Measurements from ENCODE around the gene SYTL3.
"Not testable (repeated sequence)": the region's sequence is repeated elsewhere in the genome, so short reads cannot be mapped to it uniquely, and the experiment has no call there.

The SYTL3 gene

DNA sequence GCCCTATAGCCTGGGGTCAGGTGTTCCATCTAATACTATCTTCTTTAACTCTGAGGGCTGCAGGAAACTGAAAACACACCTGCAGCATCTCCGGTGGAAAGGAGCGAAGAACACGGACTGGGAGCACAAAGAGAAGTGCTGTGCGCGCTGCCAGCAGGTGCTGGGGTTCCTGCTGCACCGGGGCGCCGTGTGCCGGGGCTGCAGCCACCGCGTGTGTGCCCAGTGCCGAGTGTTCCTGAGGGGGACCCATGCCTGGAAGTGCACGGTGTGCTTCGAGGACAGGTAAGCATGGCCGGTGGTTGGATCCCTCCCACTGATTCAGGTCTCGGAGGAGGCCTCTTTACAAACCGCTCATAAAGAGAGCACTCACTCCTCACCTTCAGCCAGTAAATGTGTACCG lies 15.5 kb downstream of the SYTL3 start:
- no peak for DNase-seq (ENCODE audit: low read depth)

DNA sequence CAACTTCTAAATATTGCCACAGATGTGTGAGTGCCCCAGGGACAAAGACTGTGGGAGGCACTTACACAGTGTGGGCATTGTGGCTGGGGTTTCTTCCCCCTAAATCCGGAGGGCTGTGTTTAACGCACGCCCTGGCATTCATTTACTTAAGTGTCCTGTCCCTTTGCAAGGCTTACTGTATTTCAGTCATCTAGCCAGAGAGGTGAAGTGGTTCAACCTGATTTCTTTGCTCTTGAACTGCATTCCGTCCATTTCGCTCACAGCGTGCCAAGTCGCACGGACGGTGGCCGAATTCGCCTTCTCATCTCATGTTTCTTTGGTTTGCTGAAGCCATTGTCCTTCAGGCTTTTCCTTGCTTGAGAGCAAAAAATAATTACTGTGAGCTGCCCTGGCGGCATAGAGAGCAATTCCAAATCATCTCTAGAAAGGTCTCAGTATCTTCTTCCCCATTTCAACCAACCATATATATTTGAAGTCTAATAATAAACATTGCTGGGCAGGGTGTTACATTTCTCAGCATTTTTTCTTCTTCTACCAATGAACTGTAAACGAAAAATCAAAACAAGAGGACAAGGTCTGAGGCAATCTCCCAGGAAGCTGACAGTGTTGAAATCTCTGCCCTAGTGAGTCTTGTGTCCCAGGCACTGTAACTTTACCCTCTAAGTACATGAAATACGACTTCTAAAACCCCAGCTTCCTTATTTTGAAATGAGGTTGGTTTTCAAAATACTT lies 16.9 kb downstream of the SYTL3 start:
- DNase-seq (ENCODE audit: low read depth), result peak; percentile 37

DNA sequence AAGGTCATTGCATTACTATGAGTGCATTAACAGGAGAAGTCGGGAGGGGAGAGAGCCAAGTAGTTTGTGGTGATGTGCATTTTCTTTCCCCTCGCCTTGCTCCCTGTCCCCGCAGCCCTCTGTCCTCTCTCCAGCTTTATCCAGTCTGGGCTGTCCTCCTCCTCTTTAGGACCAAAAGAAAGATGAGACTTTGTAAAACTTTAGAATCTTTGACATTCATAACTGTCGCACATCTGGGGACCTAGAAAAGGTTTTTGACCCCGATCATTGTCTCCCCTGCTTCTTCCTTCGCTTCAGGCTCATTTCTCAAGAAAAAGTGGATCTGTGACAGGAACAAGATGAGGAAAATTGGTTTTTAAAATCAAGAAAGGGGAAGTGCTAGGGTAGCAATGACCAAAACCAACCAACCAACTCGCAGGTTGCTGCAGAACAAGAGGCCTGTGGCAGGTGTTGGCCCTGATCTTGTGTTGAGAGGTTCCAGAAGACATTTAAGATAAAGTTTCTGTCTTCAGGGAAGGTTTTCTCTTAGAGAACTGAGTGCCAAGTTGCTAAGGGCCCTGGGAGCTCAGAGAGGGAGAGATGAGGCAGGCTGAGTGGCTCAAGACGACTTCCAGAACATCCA lies 17.6 kb downstream of the SYTL3 start:
- DNase-seq (ENCODE audit: low read depth), result no peak

DNA sequence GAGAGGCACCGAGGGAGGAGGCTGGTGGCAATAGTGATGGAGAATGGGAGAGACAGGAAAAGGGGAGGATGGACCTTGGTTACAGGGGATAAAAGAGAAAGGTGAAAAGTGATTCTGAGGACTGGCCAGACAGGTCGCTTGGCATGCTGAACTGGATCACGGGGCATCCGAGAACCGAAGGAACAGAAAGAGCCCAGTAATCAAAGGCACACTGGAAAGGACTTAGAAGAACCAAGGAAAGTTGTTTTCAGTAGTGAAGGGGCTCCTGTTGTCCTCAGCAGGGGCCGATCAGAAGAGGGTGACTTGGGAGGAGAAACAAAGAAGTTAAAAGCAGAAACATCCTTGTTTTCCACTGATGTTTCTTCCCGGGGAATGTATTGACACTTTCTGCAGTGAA lies 18.9 kb downstream of the SYTL3 start:
- DNase-seq (ENCODE audit: low read depth), result no peak

DNA sequence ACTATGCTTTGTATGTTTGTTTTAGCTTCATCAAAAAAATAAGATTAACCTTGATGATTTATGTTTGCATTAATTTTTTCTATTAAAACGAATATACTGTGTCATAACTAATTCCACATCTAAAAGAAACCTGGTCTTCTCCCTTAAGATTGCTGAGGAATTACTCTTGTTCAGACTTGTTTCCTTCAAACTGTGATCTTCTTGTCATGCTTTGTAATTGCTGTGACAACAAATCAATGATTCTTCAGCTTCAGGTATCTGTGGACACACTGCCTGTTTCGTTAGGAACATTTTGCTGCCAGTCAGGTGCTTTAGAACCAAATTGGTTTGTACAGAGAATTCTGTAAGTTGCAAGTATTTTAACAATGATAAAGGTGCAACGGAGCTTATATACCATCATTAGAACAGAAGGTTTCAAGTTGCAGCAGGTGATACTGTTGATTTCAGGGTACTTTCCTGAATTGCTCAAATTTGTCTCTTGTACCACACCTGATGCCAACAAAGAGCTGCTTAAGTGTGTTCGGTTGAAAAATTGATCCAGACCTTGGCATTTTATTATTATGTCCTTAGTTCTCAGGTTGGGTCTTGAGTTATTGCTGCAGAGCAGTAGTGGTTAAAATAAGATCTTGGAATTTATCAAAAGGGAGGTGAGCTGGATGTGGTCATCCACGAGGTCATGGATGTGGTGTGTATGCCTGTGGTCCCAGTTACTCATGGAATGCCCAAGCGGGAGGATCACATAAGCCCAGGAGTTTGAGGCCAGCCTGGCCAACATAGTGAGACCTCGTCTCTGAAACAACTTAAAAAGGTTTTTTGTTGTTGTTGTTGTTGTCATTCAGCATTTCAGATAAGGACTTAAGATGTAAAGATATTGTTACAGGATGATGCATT lies 19.5 kb downstream of the SYTL3 start:
- DNase-seq (ENCODE audit: low read depth), result no peak

DNA sequence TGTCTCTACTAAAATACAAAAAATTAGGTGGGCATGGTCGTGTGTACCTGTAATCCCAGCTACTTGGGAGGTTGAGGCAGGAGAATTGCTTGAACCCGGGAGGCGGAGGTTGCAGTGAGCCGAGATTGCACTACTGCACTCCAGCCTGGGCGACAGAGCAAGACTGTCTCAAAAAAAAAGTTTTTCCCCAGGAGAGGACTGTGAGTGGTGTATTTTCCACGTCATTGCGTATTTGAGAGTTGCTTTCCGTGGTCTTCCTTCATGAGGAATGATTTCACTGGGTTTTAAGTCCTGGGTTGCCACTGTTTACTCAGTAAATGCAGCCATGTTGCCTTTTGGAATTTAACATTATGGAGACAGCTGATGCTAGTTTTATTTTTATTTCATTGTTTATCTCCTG lies 22.3 kb downstream of the SYTL3 start:
- not testable (repeated sequence) for DNase-seq (ENCODE audit: low read depth)

DNA sequence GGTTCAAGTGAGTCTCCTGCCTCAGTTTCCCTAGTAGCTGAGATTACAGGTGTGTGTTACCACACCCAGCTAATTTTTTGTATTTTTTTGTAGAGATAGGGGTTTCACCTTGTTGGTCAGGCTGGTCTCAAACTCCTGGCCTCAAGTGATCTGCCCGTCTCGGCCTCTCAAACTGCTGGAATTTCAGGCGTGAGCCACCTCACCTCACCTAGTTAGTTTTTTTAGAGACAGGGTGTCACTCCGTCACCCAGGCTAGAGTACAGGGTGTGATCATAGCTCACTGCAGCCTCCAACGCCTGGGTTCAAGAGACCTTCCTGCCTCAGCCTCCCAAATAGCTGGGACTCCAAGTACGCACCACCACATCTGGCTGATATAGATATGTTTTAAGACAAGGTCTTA lies 22.9 kb downstream of the SYTL3 start:
- no peak for DNase-seq (ENCODE audit: low read depth)

DNA sequence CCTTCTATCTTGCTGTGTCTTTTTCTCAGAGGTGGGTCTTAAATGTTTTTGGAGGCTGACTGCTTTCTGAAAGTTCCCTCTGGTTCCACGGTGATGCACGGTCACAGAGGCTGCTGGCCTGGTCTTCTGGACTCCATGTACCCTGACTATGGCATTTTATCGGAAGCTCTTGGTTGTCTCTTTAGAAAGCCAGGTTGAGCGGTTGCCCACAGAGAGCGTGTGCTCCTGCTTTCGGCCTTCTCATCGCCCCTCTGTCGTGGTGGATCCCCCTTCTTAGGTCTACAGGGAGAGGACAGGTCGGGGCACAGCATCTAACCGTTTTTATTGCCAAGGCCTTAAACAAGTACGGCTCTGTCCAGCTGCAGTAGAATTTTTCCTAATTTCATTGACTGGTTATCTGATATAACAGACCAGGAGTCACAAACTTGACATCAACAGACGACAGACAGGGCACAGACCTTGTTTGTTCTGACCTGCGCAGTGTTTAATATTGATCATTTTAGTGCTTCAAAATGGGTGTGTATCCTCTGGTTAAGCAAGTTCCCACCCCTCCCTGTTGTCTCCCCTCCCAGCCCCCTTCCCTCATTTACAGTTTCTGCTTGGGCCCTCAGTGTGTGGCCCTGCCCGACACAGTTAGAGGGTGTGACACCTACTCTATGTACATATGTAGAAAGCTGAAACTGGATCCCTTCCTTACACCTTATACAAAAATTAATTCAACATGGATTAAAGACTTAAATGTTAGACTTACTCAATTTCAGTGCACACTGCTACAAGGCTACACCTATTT lies 24.7 kb downstream of the SYTL3 start:
- DNase-seq (ENCODE audit: low read depth), result no peak

DNA sequence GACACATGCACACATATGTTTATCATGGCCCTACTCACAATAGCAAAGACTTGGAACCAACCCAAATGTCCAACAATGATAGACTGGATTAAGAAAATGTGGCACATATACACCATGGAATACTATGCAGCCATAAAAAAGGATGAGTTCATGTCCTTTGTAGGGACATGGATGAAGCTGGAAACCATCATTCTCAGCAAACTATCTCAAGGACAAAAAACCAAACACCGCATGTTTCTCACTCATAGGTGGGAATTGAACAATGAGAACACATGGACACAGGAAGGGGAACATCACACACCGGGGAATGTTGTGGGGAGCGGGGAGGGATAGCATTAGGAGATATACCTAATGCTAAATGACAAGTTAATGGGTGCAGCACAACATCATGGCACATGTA lies 27.2 kb downstream of the SYTL3 start:
- DNase-seq (ENCODE audit: low read depth), result not testable (repeated sequence)

DNA sequence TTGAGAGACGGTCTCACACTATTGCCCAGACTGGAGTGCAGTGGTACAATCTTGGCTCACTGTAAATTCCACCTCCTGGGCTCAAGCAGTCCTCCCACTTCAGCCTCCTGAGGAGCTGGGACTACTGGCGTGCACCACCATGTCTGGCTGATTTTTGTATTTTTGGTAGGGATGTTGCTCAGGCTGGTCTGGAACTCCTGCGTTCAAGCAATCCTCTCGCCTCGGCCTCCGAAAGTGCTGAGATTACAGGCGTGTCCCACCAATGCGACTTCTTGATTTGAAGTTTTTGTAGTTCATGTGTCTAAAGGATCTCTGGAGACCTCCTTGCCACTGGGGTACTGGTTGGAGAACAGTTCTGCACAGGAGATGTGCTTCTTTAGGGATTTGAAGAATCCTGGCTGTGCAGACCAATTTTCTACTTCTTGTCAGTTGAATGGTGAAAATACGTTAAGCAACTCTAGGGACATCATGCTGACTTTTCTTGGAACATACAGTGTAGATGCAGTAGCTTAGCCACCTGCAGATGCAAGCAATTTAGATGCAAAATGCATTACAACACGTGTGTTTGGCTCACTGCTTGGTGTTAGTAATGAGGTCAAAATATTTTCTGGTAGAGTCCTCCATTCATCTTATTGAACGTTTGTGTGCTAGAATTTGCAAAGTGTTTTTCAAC lies 28.2 kb downstream of the SYTL3 start:
- DNase-seq (ENCODE audit: low read depth), result no peak

DNA sequence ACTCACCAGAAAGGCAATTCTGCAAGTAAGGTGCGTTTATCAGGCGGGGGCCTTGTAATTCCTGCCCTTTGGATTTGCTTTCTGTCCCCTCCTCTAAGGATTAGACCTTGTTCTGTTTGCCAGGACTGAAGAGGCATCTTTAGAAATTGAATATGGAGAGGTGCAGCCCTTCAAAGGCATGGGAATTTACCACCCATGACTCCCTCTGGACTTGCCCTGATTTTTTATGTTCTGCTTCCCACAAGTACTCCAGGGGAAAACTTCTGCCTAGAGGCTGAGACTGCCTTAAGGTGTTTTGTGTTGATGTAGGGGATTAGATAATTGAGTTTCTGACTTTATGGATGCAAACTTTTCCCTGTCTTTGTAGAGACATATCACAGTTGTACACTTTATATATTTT lies 30.2 kb downstream of the SYTL3 start:
- no peak for DNase-seq (ENCODE audit: low read depth)

DNA sequence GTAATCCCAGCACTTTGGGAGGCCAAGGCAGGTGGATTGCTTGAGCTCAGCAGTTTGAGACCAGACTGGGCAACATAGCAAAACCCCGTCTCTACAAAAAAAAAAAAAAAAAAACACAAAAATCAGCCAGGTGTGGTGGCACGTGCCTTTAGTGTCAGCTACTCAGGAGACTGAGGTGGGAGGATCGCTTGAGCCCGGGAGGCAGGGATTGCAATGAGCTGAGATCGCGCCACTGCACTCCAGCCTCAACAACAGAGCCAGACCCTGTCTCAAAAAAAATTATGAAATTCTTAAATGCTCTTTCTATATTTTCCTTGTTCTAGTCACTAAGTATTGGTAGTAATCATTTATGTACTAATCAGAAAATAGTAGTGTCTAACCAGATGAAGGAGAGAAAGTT lies 30.6 kb downstream of the SYTL3 start:
- no peak for DNase-seq (ENCODE audit: low read depth)

DNA sequence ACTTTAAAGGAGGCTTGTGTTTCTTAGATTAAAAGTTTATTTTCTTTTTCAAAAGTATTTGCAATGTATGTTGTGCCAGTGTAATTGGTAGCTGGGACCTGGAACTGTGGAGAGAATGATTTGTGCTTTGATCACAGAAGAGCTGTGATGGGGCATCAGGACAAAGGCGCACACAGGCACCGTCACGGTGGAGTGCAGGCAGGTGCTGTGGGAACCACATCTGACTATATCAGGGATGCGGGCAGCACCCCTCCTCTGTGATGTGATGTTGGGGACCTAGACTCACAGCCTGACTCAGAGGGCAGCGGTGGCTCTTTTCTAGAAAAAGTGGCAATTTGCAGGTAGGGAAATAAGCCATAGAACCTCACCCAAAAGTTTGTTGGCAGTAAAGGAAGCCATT lies 34.5 kb downstream of the SYTL3 start:
- no peak for DNase-seq (ENCODE audit: low read depth)

DNA sequence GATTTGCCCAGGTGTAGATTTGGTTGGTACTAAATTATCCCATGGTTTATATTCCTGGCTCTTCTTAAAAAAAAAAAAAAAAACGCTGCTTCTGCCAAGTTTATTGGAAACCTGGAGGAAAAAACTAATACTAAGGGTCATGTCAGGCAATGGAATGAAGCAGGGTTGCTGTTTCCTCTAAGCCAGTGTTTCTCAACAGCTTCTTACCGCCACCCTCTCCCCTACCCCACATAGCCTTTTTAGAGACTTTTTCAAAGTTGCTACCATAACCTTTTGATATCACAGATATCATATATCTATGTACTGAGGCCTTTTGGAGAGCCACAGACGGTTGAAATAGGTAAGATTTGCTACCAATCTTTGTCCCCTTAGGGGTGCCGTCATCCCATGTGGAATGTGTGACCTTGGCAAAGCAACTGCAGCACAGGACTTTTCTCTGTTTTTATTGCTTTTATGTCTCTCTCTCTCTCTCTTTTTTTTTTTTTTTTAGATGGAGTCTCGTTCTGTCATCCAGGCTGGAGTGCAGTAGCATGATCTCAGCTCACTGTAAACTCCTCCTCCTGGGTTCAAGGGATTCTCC lies 35.0 kb downstream of the SYTL3 start:
- no peak for DNase-seq (ENCODE audit: low read depth)

DNA sequence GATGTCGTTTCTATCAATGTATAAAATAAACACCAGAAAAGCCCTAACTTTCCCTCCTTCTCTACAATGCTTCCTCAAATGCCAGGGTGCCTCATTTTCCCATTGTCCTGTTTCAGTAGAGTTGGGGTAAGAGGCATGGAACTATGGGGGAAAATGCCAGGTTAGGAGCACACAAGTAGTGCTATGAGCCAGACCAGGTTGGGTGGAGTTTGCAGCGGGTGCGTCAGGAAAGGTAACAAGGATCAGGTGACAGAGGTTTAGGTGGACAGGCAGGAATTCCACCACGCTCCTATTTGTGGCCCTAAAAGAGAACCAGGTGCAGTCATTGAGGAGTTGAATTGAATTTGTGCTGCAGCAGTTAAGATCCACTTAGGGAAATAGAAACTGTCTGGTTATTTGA lies 36.5 kb downstream of the SYTL3 start:
- no peak for DNase-seq (ENCODE audit: low read depth)

DNA sequence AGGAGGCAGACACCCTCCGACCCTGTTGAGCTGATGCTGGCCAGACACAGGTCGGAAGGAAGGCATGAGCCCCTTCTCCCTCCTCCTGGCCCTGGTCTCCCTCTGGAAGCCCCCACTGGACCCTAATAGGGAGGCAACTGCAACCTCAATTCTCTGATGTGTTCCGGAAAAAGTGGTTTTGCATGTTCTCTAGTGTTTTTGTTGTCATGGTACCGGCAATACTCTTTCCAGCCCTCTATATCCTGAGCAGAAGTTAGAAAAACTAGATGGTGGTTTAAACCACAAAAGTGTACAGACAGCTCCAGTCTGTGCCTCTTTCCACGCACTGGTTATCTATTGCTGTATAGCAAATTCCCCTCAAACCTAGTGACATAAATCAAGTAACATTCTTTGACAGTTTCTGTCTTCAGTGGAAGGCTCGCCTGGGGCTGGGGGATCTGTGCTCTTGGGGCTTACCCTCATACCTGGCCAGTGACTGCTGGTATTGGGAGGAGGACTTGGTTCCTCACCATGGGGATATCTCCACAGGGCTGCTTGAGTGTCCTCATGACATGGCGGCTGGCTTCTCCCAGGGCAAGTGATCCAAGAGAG lies 37.0 kb downstream of the SYTL3 start:
- no peak for DNase-seq (ENCODE audit: low read depth)

DNA sequence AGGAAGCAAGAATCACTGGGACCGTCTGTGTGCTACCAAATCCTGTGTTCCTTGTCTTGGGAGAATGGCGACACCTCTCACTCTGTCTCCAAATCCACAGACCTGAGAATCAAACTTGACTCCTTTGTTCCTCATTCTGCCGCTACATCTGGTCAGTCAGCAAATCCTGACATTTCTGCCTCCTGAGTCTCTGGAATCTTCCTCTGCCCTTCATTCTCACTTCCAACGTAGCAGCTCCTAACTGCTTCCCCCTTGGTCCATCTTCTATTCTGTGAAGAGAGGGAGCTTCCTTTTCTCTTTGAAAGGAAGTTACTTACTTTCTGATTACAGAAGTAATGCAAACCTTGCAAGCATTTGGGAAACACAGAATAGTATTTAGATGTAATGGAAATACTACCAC lies 37.7 kb downstream of the SYTL3 start:
- no peak for DNase-seq (ENCODE audit: low read depth)

DNA sequence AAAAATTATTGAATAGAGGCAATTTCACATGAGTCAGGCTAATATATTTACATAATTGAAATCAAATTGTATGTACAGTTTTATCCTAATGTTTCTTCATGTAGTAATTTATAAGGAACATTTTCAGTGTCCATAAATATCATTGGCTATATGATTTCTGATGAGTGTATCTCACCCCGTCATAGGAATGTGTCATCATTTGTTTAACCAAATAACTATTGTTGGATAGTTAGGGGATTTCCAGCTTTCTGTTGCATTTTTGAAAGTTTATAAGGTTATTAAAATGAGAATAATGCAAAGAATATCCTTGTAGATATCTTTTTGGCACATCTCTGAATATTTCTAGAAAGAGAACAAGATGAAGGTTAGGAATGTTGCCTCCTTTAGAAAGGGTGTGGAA lies 39.0 kb downstream of the SYTL3 start:
- no peak for DNase-seq (ENCODE audit: low read depth)

DNA sequence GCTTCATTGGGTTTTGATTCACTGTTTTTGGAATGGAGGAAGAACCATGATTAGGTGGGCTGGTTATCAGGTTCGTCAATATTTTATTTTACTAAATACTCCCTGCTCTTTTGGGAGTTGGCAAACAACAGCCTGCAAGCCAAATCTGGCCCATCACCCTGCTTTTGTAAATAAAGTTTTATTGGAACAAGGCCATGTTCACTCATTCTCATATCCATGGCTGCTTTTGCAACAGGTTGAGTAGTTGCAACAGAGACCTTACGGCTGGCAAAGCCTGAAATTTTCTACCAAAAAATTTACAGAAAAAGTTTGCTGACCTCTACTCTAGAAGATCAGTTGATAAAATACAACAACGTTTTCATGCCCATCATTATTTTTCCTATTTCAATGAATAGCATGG lies 45.1 kb downstream of the SYTL3 start:
- DNase-seq (ENCODE audit: low read depth), result no peak

DNA sequence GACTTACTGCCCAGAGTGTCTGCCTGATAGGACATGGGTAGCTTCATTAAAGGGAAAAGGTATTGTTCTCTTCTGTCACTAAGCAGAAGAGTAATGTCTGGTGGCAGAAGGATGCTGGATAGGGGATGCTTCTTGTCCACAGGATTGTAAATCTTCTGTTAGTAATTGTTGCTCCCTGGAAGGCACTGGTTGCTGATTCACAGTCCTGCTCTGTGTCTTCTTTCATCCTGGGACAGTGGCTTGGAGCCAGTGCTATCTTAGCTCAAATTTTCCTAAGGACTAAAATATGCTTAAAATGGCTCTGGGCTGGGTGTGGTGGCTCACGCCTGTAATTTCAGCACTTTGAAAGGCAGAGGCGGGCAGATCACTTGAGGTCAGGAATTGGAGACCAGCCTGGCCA lies 48.0 kb downstream of the SYTL3 start:
- DNase-seq (ENCODE audit: low read depth), result no peak

DNA sequence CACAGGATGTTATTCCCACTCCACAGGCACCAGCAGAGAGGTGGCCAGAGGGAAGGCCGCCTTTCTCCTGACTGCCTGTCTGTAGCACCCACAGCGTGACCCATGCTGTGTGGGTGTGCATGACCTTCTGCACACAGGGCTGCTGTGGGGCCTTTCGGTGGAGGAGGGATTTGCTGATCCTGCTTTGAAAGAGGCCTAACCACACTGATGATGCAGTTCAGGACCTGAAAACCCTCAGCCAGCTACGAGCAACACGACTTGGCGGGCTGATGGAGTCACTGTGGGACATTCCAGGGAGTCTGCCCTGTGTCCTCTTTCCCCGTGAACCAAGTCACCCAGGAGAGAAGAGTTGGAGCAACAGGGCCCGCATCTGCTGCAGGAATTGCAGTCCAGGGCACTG lies 49.1 kb downstream of the SYTL3 start:
- DNase-seq (ENCODE audit: low read depth), result no peak
